OCI-LY7 (cell line): ENCODE data around the gene USP46.

Source experiments
- EZH2phosphoT487 ChIP-seq: fragments of 200-600 bp; sonication (generic); IDR thresholded peaks from 2 replicates; pipeline ENCODE4 v1.6.1; 2018; ENCODE audit warnings: low read depth, borderline replicate concordance, mild to moderate bottlenecking, mixed run types, antibody characterized with exemption, low read length, moderate library complexity, mixed read lengths
- TF ChIP-seq, protein P1 (sequence below): fragments of 200-600 bp; sonication (generic); conservative IDR thresholded peaks from 2 replicates; pipeline ENCODE4 v1.5.1; 2014; ENCODE audit warnings: mild to moderate bottlenecking, antibody characterized with exemption, low read length, moderate library complexity, mixed read lengths

DNA sequence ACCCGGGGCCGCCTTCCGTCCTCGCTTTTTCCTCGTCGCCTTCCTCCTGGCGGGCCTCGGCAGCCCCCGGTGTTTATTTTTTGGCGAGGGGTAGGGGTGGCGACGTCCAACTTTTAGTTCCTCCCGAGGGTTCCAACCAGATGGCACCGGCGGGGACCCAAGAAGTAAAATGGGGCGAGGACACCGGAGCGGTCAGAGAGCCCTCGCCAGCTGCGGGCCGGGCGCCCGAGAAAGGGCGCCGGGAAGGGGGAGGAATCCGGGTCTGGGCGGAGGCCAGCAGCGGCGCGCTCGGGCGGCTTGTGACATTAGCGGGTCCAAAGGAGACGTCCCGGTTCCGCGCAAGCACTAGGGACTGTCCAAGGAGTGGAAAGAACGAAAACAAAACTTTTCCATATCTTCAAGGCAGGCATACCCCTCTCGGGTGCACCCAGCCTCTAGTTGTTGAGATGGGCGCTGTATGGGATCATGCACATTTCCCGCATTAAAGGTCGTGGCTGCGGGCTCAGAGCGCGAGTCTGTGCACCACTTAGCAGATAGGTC, 691 bp upstream of the USP46 start:
- TF ChIP-seq EZH2phosphoT487, result no peak
- TF ChIP-seq, protein P1, sequence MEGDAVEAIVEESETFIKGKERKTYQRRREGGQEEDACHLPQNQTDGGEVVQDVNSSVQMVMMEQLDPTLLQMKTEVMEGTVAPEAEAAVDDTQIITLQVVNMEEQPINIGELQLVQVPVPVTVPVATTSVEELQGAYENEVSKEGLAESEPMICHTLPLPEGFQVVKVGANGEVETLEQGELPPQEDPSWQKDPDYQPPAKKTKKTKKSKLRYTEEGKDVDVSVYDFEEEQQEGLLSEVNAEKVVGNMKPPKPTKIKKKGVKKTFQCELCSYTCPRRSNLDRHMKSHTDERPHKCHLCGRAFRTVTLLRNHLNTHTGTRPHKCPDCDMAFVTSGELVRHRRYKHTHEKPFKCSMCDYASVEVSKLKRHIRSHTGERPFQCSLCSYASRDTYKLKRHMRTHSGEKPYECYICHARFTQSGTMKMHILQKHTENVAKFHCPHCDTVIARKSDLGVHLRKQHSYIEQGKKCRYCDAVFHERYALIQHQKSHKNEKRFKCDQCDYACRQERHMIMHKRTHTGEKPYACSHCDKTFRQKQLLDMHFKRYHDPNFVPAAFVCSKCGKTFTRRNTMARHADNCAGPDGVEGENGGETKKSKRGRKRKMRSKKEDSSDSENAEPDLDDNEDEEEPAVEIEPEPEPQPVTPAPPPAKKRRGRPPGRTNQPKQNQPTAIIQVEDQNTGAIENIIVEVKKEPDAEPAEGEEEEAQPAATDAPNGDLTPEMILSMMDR, result no peak
